Suprapubic skin (tissue), 3 donors: Measurements from ENCODE around the gene PGAP1.

Source experiments
- CTCF ChIP-seq, 2 donors: fragments of 200-600 bp in 1 of 2; fragments of 450-650 bp in 1 of 2; sonication (generic) in 1 of 2; IDR thresholded peaks; one replicate each; pipeline ENCODE4 v1.5.1; 2016 to 2019; ENCODE audit warnings: antibody characterized with exemption in 2 of 2, mild to moderate bottlenecking in 1 of 2, moderate library complexity in 1 of 2
- EP300 ChIP-seq: sonication (generic); formaldehyde crosslinking; IDR thresholded peaks from one replicate; pipeline ENCODE4 v1.6.1; 2017; ENCODE audit warnings: antibody characterized with exemption
- POLR2A ChIP-seq, 2 donors: fragments of 450-650 bp; IDR thresholded peaks; one replicate each; pipeline ENCODE4 v1.6.1; 2017; ENCODE audit warnings: antibody characterized with exemption in 2 of 2, mild to moderate bottlenecking in 2 of 2, moderate library complexity in 2 of 2

- TF ChIP-seq CTCF (IDR thresholded peaks at IDR 0.05) = no peak
- TF ChIP-seq POLR2A (IDR thresholded peaks at IDR 0.05) = no peak
- TF ChIP-seq EP300 = no peak
Measured at GRCh38 chr2:196962325-196962724, 35.8 kb upstream of the PGAP1 start.
